HG03196 (cell line): Measurements from ENCODE around the gene OR5B3.
"Not testable (repeated sequence)": the region's sequence is repeated elsewhere in the genome, so short reads cannot be mapped to it uniquely, and the experiment has no call there.

Source experiments
- ATAC-seq: cut with Tn5 transposase; IDR thresholded peaks from one replicate; pipeline ENCODE4 v1.9.1; 2021; ENCODE audit not compliant: unreplicated experiment

Gene OR5B3

GRCh38 chr11:58406774-58407173 is at the start of gene OR5B3:
TSS of gene OR5B3 (minus strand) at chr11:58406874. CDS start at chr11:58403409, 3,465 bp downstream.
- ATAC-seq, result no peak

- ATAC-seq, result no peak
Observed at GRCh38 chr11:58451585-58451984, 44.9 kb upstream of the OR5B3 start.

- ATAC-seq, result no peak
Observed at GRCh38 chr11:58446294-58446693, 39.6 kb upstream of the OR5B3 start.

GRCh38 chr11:58444300-58444699 is 37.6 kb upstream of the OR5B3 start:
- ATAC-seq, result no peak

- no peak for ATAC-seq
Observed at GRCh38 chr11:58442136-58442535, 35.5 kb upstream of the OR5B3 start, which contains the start of gene OR5B12. TSS of gene OR5B12 (minus strand) at chr11:58442236. CDS start at chr11:58440151, 2,085 bp downstream.

- ATAC-seq, result no peak
Observed at GRCh38 chr11:58438486-58438885, 31.8 kb upstream of the OR5B3 start.

GRCh38 chr11:58434217-58434616 is 27.5 kb upstream of the OR5B3 start:
- ATAC-seq, result no peak

- ATAC-seq, result no peak
Observed at GRCh38 chr11:58433638-58434203, 27.0 kb upstream of the OR5B3 start.

GRCh38 chr11:58429273-58429672 is 22.6 kb upstream of the OR5B3 start:
- no peak for ATAC-seq

- no peak for ATAC-seq
Observed at GRCh38 chr11:58428021-58428420, 21.3 kb upstream of the OR5B3 start, which contains the start of gene OR5B2. TSS of gene OR5B2 (minus strand) at chr11:58428121. CDS start at chr11:58423261, 4,860 bp downstream.

GRCh38 chr11:58399622-58400021 is 7.1 kb downstream of the OR5B3 start:
- not testable (repeated sequence) for ATAC-seq

GRCh38 chr11:58395581-58395980 is 11.1 kb downstream of the OR5B3 start:
- ATAC-seq, result no peak

- no peak for ATAC-seq
Observed at GRCh38 chr11:58394195-58394594, 12.5 kb downstream of the OR5B3 start.

GRCh38 chr11:58392746-58393145 is 13.9 kb downstream of the OR5B3 start:
- ATAC-seq, result no peak

GRCh38 chr11:58391879-58392278 is 14.8 kb downstream of the OR5B3 start:
- ATAC-seq, result no peak

- ATAC-seq, result no peak
Observed at GRCh38 chr11:58390551-58391063, 16.1 kb downstream of the OR5B3 start.

- no peak for ATAC-seq
Observed at GRCh38 chr11:58358969-58359368, 47.7 kb downstream of the OR5B3 start, which contains the start of gene OR5B17. TSS of gene OR5B17 (minus strand) at chr11:58359069. CDS start at chr11:58359069, 0 bp downstream.

- no peak for ATAC-seq
Observed at GRCh38 chr11:58354727-58355126, 51.9 kb downstream of the OR5B3 start.
